ENCODE data around the gene ASB12. TPM values are rescaled to one million over a fixed set of nuclear protein-coding genes. Genes with fewer than 3 reads are reported as not detected.

Gene ASB12
- total and polyA plus RNA-seq, 2 donors (not counting 1 experiment from before 2014, with no cell fraction given) = 0.37 to 0.45 TPM

- WGBS (ENCODE audit: insufficient coverage) = 100% methylated on average over 3 of the region's 3 CpGs
- Histone ChIP-seq H3K4me2 (replicated peaks; ENCODE audit: low read depth, low read length, poor library complexity, severe bottlenecking) (no peak overlapping the region), H3K36me3 (replicated peaks in 1 of 2; ENCODE audit: control extremely low read depth in 1 of 2, control insufficient read depth in 1 of 2, extremely low read depth in 1 of 2, insufficient read depth in 2 of 2, low read length in 1 of 2) (peaks cover 0 to 8% of the 10 kb centered on the region in 2 experiments), H3K79me2 (ENCODE audit: control insufficient read depth, insufficient read depth, low read length) (no peaks in the 10 kb centered on the region), H3K27me3 (replicated peaks in 1 of 4; ENCODE audit: control extremely low read depth in 1 of 4, control insufficient read depth in 3 of 4, insufficient read depth in 4 of 4, low read length in 3 of 4) (no peaks in the 10 kb centered on the region), H3K9ac (ENCODE audit: low read length) (no peak overlapping the region), H3K4me1 (ENCODE audit: control insufficient read depth in 2 of 2, insufficient read depth in 2 of 2, low read length in 2 of 2) (no peaks in the 10 kb centered on the region), H3K9me3 (ENCODE audit: control extremely low read depth in 1 of 3, control insufficient read depth in 2 of 3, insufficient read depth in 1 of 3, low read length in 2 of 3) (no peaks in the 10 kb centered on the region), H4K20me1 (ENCODE audit: control insufficient read depth, insufficient read depth, low read length, poor library complexity, severe bottlenecking) (no peaks in the 10 kb centered on the region), H3K27ac (ENCODE audit: low read length in 2 of 2) (no peak overlapping the region), H2AFZ (ENCODE audit: insufficient read depth, low read depth, low read length, poor library complexity, severe bottlenecking) (no peak overlapping the region), H3K4me3 (ENCODE audit: control extremely low read depth in 1 of 5, extremely low read depth in 1 of 5, insufficient read depth in 1 of 5, low read depth in 2 of 5, low read length in 4 of 5) (no peak overlapping the region)
- Mint-ChIP-seq H3K27ac (no peak overlapping the region), H3K4me3 (no peak overlapping the region), H3K9me3 (ENCODE audit: insufficient read depth) (no peaks in the 10 kb centered on the region), H3K27me3 (no peaks in the 10 kb centered on the region), H3K4me1 (no peaks in the 10 kb centered on the region)
- ChIA-PET CTCF (no interaction called here), POLR2A (no interaction called here)
- intact Hi-C loops (cut with micrococcal nuclease) = no loop called here
- no peak for DNase-seq
- TF ChIP-seq EZH2 (IDR thresholded peaks at IDR 0.05; ENCODE audit: borderline replicate concordance, insufficient read depth, low read depth, low read length, poor library complexity, severe bottlenecking) = no peak
- TF ChIP-seq CTCF (IDR thresholded peaks at IDR 0.05) = no peak
- no peak for ATAC-seq (ENCODE audit: low read depth)
These were observed 38.4 kb downstream of the ASB12 start for GRCh38 chrX:64192040-64192439.

- Histone ChIP-seq H3K36me3 (replicated peaks in 1 of 2; ENCODE audit: control extremely low read depth in 1 of 2, control insufficient read depth in 1 of 2, extremely low read depth in 1 of 2, insufficient read depth in 2 of 2, low read length in 1 of 2) (peaks cover 0 to 8% of the 10 kb centered on the region in 2 experiments), H3K4me1 (ENCODE audit: control insufficient read depth in 2 of 2, insufficient read depth in 2 of 2, low read length in 2 of 2) (no peaks in the 10 kb centered on the region), H3K9me3 (ENCODE audit: control extremely low read depth in 1 of 3, control insufficient read depth in 2 of 3, insufficient read depth in 1 of 3, low read length in 2 of 3) (no peaks in the 10 kb centered on the region), H4K20me1 (ENCODE audit: control insufficient read depth, insufficient read depth, low read length, poor library complexity, severe bottlenecking) (no peaks in the 10 kb centered on the region), H3K9ac (ENCODE audit: low read length) (no peak overlapping the region), H3K4me2 (replicated peaks; ENCODE audit: low read depth, low read length, poor library complexity, severe bottlenecking) (no peak overlapping the region), H3K4me3 (ENCODE audit: control extremely low read depth in 1 of 5, extremely low read depth in 1 of 5, insufficient read depth in 1 of 5, low read depth in 2 of 5, low read length in 4 of 5) (no peak overlapping the region), H3K27me3 (replicated peaks in 1 of 4; ENCODE audit: control extremely low read depth in 1 of 4, control insufficient read depth in 3 of 4, insufficient read depth in 4 of 4, low read length in 3 of 4) (no peaks in the 10 kb centered on the region), H2AFZ (ENCODE audit: insufficient read depth, low read depth, low read length, poor library complexity, severe bottlenecking) (no peak overlapping the region), H3K27ac (ENCODE audit: low read length in 2 of 2) (no peak overlapping the region), H3K79me2 (ENCODE audit: control insufficient read depth, insufficient read depth, low read length) (no peaks in the 10 kb centered on the region)
- intact Hi-C loops (cut with micrococcal nuclease) = no loop called here
- TF ChIP-seq CTCF (IDR thresholded peaks at IDR 0.05) (no peak), EZH2 (IDR thresholded peaks at IDR 0.05; ENCODE audit: borderline replicate concordance, insufficient read depth, low read depth, low read length, poor library complexity, severe bottlenecking) (no peak)
- CTCF ChIA-PET = no interaction called here
- Mint-ChIP-seq H3K4me3 (no peak overlapping the region), H3K9me3 (ENCODE audit: insufficient read depth) (no peaks in the 10 kb centered on the region), H3K27ac (no peak overlapping the region), H3K4me1 (no peaks in the 10 kb centered on the region), H3K27me3 (no peaks in the 10 kb centered on the region)
- no peak for DNase-seq
- 98% methylated on average over 7 of the region's 19 CpGs for whole genome bisulfite sequencing (ENCODE audit: insufficient coverage)
- POLR2A ChIA-PET = no interaction called here
- ATAC-seq (ENCODE audit: low read depth) = no peak
These were observed 39.0 kb downstream of the ASB12 start for GRCh38 chrX:64191281-64192010.

All from B cell (primary cell).